ENCODE data around the gene SERPINB6.
A peak's percentile ranks its signal among the peaks of the same experiment; 100 is the strongest.
"Not testable (repeated sequence)": the region's sequence is repeated elsewhere in the genome, so short reads cannot be mapped to it uniquely, and the experiment has no call there.

Gene SERPINB6

DNA sequence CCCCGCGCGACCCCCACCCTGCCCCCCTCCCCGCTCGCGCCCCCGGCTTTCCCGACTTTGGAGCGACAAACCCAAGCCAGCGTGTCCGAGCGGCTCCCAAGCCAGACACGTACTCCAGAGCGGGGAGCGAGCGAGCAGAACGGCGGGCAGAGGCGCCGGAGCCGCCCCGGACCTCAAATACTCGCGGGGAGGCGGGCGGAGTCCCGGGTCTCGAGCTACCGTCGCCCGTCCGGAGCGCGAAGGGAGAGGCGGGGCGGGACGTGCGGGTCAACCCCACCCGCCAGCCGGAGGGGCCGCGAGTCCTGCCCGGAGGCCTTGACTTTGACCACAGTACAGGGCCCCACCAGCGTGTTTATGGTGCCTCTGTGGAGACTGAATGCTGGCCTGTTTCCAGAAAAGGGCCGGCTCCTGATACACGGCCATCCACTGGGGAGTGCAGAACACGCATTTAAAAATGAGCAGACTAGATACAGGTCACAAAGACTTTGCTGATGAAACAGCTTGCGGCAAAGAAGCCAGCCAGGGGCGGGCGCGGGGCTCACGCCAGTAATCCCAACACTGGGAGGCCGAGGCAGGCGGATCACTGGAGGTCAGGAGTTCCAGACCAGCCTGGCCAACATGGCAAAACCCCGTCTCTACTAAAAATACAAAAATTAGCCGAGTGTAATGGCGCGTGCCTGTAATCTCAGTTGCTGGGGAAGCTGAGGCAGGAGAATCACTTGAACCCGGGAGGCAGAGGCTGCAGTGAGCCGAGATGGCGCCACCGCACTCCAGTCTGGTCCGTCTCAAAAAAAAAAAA is at the start of gene SERPINB6:
Gene SERPINB6, minus strand, starts transcription at position 148 of the 799 bp plus-strand sequence. CDS start 12,235 bp downstream, outside the sequence.
- DNase-seq (ENCODE audit: low read depth in 2 of 3, low spot score in 2 of 3): peak in 2 of 3 experiments; percentile 23 to 32

DNA sequence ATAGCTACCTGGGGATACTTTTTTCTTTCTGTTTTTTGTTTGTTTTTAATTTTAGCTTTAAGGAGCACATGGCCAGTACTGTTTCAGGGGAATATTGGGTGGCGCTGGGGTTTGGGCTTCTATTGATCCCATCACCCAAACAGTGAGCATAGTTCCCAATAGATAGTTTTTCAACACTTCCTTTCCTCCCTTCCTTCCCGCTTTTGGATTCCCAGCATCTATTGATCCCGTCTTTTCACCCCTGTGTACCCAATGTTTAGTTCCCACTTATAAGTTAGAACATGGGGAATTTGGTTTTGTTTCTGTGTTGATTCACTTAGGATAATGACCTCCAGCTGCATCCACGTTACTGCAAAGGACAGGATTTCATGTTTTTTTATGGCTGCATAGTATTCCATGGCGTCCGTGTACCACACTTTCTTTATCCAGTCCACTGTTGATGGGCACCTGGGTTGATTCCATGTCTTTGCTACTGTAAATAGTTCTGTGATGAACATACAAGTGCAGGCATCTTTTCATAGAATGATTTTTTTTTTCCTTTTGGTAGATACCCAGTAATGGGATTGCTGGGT is 48.5 kb upstream of the SERPINB6 start:
- no peak for DNase-seq (ENCODE audit: low read depth in 2 of 3, low spot score in 2 of 3)

DNA sequence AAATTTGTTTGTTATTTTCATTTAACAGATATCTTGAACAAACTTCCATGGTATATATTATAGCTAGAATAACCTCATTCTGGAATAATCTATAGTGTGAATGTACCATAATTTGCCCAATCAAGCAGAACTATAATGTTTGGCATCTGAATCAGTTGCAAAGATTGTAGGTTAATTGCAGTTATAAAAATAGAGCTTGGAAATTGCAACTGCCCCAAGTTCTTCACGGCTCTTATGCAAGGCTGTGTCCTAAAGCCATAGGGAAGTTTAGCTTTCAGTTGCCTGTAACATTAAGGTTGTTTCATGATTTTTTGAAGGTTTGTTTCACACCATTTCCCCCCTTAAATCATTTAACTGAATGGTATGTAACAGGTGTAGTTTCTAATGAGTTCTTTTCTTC is 47.7 kb upstream of the SERPINB6 start:
- DNase-seq (ENCODE audit: low read depth in 2 of 3, low spot score in 2 of 3): no peak

DNA sequence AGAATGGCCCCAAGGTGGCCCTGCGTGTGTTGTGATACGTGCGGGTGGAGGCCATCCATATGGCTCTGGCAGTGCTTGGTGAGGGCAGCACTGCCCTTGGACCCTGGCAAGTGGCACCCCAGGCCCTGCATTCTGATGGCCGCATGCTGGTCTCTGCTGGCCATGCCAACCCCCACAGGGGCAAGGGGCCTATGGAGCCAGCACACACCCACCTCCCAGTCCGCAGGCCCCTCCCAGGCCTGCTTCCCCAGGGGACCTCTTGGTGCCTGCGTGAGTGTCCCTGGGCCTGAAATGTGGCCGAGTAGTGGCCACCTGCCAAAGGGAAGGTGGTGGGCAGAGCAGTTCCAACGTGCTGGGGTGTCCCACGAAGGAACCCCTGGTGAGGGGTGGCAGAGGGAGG is 45.9 kb upstream of the SERPINB6 start:
- no peak for DNase-seq (ENCODE audit: low read depth in 2 of 3, low spot score in 2 of 3)

DNA sequence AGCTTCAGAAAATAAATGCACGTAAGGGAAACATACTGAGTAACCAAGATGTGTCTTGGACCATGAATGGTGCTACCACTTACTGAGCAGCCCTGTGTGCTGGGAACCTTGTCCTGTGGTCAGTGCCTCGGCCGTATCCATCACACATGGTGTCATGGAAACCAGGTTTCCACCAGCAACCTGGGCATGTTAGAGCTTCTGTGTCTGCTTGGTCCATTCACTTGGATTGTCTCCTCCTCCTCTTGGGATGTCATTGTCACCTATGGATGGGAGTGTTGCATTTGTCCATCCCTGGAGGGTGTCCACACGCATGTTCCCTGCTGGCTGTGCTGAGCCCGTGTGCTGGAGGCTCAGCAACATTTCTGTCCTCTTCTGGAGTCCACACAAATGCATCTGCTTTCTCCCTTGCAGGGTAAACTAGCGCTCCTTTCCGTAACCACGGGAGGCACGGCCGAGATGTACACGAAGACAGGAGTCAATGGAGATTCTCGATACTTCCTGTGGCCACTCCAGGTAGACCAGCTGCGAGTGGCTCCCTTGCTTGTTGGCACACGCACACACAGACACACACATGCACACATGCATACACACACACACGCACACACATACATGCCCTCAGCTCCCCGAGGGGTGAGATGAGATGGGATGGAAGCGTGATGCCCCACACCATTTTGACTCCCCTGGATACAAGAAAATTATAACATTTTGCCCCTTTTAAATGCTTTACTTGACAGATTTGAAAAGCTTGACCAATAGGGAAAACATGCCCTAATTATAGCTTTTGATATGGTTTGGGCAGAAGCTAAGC is 45.3 kb upstream of the SERPINB6 start:
- DNase-seq (ENCODE audit: low read depth in 2 of 3, low spot score in 2 of 3): no peak

DNA sequence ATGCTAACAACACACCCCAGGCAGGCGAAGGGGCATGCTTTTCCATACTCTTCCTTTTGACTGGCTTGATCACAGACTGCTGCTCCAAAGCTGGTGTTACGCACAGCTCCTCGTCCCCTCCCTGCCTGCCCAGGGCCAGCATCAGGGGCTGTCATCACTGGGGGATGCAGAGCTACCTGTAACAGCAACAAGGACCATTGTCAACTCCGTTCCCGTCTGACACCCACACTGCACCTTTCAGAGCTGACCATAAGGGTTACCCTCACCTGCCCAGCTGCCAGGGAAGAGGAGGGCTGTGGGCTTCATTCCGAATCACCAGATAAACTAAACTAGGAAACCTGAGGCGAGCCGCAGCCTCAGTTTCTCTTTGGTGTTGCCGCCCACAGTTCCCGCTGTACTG is 43.8 kb upstream of the SERPINB6 start:
- DNase-seq (ENCODE audit: low read depth in 2 of 3, low spot score in 2 of 3): no peak

DNA sequence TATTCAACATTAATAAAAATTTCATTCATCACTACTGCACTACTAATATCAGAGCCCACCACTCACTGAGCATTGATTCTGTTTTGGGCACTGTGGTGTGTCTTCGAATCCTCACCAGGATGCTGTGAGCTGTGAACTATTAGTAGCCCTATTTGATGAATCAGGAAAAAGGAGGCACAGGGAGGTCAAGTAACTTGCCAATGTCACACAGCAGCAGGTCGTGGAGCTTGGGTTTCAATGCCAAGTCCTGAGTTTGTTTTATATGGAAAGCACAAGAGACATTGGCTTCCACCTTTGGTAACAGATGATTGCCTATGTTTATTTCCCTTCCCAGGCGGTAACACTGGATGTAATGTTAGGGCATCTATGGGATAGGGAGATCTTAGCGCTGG is 43.3 kb upstream of the SERPINB6 start:
- DNase-seq (ENCODE audit: low read depth in 2 of 3, low spot score in 2 of 3): no peak

DNA sequence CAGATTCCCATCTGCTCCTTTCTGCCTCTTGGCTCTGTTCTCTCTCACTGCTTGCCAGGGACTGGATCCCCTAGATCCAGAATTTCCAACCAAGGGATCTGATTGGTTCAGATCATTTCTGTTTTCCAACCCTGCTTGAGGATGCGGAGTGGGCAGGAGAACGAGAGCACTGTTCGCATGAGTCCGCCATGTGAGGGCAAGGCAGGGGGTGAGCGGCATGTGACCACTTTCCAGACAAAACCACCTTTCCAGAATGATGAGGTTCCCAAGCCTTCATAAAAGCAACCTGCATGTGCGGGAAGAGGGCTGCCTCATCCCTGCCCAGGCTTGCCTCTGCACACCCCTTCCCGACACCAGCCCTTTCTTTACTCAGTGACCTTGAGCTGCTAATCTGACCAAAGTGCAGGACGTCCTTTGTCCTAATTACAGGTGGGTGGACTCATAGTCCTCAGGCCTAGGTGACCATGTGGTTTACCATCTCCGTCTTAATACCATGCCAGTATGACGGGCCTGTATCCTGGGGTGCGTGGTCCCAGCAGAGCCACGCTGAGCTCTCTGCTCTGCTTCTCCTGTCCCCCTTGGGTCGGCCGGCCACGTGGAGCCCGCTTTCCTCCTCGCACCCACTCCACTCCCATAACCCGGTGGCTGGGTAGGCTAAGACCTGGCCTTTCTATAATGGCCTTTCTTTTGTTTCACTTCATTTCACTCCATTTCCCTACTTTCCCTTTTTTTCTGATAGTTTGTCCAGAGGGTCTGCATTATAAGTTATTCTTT is 42.7 kb upstream of the SERPINB6 start:
- DNase-seq (ENCODE audit: low read depth in 2 of 3, low spot score in 2 of 3): no peak

DNA sequence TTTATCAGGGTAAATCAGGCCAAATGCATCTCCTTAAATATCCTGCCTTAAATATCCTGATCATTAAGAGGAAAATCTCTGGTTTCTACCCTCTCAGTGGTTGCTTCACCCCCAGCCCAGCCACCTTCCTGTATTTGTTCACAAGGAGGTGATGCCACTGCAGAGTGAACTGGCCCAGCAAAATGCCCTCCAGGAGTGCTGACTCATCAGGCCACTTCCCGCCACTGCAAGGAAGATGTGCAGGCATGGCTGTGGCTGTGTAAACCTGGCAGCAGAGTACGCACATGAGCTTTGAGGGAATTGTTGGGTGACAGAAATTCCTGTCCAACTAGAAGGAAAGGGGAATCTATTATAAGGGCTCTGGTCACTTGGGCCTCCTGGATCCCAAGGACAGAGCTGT is 42.1 kb upstream of the SERPINB6 start:
- no peak for DNase-seq (ENCODE audit: low read depth in 2 of 3, low spot score in 2 of 3)

DNA sequence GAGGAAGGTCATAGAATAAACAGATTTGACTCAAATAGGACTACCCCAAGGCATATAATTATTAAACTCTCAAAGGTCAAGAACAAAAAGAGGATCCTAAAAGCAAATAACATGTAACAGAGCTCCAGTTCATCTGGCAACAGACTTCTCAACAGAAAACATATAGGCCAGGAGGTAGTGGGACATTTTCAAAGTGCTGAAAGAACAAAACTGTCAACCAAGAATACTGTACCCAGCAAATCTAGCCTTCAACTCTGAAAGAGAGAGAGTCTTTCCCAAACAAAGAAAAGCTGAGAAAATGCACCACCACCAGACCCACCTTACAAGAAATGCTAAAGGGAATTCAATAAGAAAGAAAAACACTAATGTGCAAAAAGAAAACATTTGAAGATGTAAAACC is 40.2 kb upstream of the SERPINB6 start:
- no peak for DNase-seq (ENCODE audit: low read depth in 2 of 3, low spot score in 2 of 3)

DNA sequence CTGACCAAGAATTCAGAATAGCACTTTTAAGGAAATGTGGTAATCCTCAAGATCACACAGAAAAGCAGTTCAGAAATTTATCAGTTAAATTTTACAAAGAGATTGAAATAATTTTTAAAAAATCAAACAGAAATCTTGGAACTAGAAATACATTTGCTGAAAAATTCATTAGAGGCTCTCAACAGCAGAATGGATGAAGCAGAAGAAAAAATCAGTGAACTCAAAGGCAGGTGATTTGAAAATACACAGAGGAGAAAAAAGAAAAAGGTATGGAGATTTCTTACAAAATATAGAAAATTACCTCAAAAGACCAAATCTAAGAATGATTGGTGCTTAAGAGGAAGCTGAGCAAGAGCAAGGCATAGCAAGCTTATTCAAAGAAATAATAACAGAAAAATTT is 39.8 kb upstream of the SERPINB6 start:
- no peak for DNase-seq (ENCODE audit: low read depth in 2 of 3, low spot score in 2 of 3)

DNA sequence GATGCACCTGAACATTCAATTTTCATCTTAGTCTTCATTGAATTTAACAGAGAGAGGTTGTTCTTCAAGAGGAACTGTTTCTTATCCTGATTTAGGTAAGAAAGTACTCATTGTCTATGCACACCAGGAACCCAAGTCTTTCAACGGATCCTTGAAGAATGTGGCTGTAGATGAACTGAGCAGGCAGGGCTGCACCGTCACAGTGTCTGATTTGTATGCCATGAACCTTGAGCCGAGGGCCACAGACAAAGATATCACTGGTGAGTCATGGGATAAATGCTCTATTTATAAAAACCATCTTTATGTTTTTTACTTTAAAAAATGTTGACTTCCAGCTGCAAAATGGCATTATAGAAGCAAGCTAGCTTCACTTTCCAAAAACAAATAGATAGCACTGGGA is 38.6 kb upstream of the SERPINB6 start:
- DNase-seq (ENCODE audit: low read depth in 2 of 3, low spot score in 2 of 3): no peak

DNA sequence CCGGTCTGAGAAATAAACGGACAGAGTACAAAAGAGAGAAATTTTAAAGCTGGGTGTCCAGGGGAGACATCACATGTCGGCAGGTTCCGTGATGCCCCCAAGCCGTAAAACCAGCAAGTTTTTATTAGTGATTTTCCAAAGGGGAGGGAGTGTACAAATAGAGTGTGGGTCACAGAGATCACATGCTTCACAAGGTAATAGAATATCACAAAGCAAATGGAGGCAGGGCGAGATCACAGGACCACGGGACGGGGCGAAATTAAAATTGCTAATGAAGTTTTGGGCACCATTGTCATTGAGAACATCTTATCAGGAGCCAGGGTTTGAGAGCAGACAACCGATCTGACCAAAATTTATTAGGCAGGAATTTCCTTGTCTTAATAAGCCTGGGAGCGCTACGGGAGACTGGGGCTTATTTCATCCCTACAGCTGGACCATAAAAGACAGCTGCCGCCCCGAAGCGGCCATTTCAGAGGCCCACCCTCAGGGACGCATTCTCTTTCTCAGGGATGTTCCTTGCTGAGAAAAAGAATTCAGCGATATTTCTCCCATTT is 37.4 kb upstream of the SERPINB6 start:
- DNase-seq (ENCODE audit: low read depth in 2 of 3, low spot score in 2 of 3): not testable (repeated sequence)

DNA sequence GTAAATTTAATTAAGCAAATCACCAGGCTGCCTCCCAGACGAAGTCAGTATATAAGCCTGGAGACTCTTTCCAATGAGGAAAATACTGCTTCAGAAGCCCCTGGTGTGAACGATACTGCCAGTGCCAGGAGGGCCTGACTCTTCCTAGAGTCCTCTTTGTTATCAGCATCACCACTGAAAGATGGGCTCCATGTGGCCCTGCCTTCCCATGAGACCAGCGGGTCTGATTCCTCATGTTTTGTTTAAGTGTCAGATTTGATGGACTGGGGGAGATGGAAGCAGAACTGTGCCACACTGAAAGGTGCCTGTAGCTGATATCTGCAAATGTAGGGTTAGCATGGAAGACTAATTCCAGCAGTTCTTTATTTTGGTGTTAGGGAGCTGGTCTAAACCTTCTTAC is 36.2 kb upstream of the SERPINB6 start:
- DNase-seq (ENCODE audit: low read depth in 2 of 3, low spot score in 2 of 3): no peak

DNA sequence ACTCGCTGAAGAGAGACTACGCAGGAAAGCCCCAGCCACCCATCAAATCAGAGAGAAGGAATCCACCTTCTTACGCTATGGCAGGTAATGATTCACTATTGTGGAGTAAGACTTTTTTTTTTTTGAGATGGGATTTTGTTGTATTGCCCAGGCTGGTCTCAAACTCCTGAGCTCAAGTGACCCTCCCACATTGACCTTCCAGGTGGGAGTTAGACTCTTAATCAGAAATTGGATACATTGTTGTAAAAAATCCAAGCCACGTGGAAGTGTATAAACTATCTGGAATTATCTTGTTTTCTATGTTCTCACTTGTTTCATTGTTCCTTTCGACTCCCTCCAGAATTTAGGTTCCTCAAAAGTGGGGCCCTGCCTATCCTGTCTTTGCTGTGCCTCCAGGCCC is 35.1 kb upstream of the SERPINB6 start:
- DNase-seq (ENCODE audit: low read depth in 2 of 3, low spot score in 2 of 3): no peak

DNA sequence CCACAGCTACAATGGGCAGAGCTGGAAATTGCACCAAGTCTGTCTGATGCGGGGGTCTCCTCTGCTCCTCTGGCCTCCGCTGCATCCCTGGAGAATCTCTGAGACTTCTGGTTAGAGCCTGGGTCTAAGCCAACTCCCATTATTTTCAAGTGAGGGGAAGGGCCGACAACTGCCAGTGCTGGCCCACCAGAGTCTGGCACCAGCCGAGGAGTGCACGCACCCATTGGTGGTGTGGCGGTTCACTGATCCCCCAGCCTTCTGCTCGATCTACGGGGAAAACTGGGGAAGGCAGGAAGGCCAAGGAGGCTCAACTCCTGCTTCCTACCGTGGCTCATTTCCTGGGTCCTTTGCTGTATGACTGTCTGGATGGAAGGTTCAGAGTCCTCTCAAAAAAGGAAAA is 34.5 kb upstream of the SERPINB6 start:
- no peak for DNase-seq (ENCODE audit: low read depth in 2 of 3, low spot score in 2 of 3)

DNA sequence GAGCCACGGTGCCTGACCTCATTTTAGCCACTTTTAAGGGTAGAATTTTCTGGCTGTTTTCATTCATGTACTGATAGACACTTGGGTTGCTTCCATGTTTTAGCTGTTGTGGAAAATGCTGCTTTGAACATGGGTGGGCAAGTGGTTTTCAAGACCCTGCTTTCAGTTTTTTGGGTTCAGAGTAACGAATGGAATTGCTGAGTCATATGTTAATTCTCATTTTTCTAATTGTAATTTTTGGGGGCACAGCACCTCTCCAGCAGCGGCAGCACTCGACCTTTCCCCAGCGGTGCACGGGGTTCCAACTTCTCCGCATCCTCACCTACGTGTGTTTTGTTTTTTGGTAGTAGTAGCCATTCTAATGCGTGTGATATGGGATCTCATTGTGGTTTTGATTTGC is 33.7 kb upstream of the SERPINB6 start:
- DNase-seq (ENCODE audit: low read depth in 2 of 3, low spot score in 2 of 3): no peak

DNA sequence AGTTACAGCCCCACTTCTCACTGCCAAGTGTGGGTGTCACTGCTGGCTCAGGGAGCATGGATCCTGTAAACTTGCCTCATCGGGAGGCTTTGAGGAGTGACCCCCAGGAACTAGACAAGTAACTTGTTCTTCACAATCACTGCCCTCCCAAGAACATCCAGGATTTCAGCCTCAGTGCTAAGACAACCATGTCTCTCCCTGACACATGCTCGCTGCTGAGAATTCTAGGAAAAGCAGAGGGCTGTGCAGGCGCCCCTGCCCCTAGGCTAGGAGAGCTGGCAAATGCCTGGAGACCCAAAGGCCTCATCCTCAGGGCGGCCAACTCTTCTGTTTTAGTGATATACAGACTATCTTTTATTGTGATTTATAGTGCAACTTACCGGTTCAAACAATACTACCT is 31.9 kb upstream of the SERPINB6 start:
- DNase-seq (ENCODE audit: low read depth in 2 of 3, low spot score in 2 of 3): not testable (repeated sequence)

DNA sequence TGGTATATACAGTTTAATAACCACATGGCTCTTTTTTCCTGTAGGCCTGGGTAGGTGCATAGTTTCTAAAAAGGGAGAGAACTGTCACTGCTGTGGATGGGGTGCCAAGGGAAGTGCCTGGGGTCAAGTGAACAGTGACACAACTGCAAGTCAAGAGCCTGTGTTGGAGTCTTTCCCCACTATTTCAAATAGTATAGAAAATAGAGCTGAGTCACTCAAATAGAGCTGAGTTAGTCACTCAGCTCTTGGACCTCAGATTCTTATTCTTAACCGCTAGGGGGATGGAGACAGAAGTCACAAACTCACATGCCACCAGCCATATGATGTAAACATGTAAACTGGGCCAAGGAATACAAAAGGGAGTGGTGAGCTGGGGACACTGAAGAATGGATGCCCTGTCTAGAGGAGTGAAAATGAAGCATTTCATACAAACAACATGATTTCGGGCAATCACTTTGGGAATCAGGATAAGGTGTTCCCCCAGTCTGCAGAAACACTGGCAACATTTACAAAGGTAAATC is 30.5 kb upstream of the SERPINB6 start:
- DNase-seq (ENCODE audit: low read depth in 2 of 3, low spot score in 2 of 3): no peak

DNA sequence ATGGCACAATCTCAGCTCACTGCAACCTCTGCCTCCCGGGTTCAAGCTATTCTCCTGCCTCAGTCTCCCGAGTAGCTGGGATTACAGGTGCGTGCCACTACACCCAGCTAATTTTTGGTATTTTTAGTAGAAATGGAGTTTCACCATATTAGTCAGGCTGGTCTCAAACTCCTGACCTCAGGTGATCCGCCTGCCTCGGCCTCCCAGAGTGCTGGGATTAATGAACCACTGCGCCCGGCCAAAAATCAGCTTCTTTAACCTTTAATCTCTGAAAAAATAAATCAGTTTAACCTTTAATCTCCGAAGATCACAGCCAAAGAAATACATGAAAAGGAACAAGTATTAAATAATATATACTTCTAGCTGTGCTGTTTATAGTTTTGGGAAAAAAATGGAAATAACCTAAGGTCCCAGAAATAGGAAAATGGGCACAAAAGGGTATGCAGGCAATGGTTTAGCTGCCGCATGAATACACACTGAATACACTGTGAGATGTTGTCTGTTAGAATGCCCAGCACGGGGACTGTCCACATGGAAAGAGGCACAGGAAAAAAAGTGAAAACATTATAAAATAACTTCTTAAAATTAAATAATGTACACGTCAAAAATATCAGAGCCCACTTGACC is 29.9 kb upstream of the SERPINB6 start:
- no peak for DNase-seq (ENCODE audit: low read depth in 2 of 3, low spot score in 2 of 3)
